ENCODE results near the gene WBP1. TPM values are rescaled to one million over a fixed set of nuclear protein-coding genes. Genes with fewer than 3 reads are reported as not detected.
"Not testable (repeated sequence)": the region's sequence is repeated elsewhere in the genome, so short reads cannot be mapped to it uniquely, and the experiment has no call there.

WBP1 gene
- total and polyA plus RNA-seq, 4 donors = 39.5 to 65.0 (median 56.3) TPM

DNA sequence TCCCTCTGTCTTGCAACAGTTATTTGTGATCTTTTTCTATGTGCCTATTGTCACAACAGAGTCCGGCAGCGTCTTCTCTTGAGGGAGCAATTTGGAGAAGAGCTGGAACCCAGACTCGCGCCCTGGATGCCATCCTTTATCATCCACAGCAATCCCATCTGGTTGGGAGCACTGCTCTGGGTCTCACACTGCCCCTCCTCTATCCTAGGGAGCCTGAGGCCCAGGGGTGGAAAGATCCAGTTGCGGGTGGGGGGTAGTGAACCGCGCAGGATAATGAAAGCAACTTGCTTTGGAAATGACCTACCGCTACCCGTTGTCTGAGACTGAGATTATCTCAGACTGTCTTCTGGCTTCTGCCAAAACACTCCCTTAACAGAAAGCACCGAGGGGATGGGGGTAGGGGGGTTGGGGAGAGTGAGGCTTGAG, 713 bp downstream of the WBP1 start:
- no peak for TF ChIP-seq CTCF (IDR thresholded peaks at IDR 0.05; ENCODE audit: control extremely low read depth, extremely low read depth)
- Histone ChIP-seq H3K4me1 (ENCODE audit: control insufficient read depth in 5 of 5, insufficient read depth in 5 of 5, low read length in 5 of 5) (peaks cover 6 to 33% (median 11%) of the 10 kb centered on the region in 5 donors), H3K4me3 (peak overlapping the region; percentile 50), H3K9ac (ENCODE audit: insufficient read depth in 1 of 2, low read length in 2 of 2) (peak overlapping the region; percentile 54 to 78), H3K9me3 (ENCODE audit: control insufficient read depth in 4 of 4, insufficient read depth in 3 of 4, low read length in 3 of 4) (no peaks in the 10 kb centered on the region), H3K27me3 (ENCODE audit: control insufficient read depth in 3 of 3, insufficient read depth in 3 of 3, low read length in 2 of 3) (no peaks in the 10 kb centered on the region), H3K27ac (ENCODE audit: low read depth in 1 of 2, low read length in 1 of 2) (peak overlapping the region; percentile 55 to 68), H3K36me3 (ENCODE audit: control insufficient read depth in 4 of 4, insufficient read depth in 4 of 4, low read length in 4 of 4) (peaks cover 6 to 15% (median 7%) of the 10 kb centered on the region in 4 donors)
- 2 to 9% methylated on average over 10 of the region's 10 CpGs for WGBS, 2 donors
- ATAC-seq (ENCODE audit: insufficient read depth, low FRiP score) = no peak
- DNase-seq = peak in 1 of 3 donors; percentile 33

GRCh38 chr2:74459503-74460118, 1.4 kb downstream of the WBP1 start:
- H3K4me1 ChIP-seq (ENCODE audit: control insufficient read depth in 5 of 5, insufficient read depth in 5 of 5, low read length in 5 of 5) = peaks cover 10 to 34% (median 15%) of the 10 kb centered on the region in 5 donors
- not testable (repeated sequence) for H3K27ac ChIP-seq (ENCODE audit: low read depth in 1 of 2, low read length in 1 of 2); H3K4me3 ChIP-seq; H3K27me3 ChIP-seq (ENCODE audit: control insufficient read depth in 3 of 3, insufficient read depth in 3 of 3, low read length in 2 of 3); ATAC-seq (ENCODE audit: insufficient read depth, low FRiP score); H3K9me3 ChIP-seq (ENCODE audit: control insufficient read depth in 4 of 4, insufficient read depth in 3 of 4, low read length in 3 of 4); H3K9ac ChIP-seq (ENCODE audit: insufficient read depth in 1 of 2, low read length in 2 of 2); DNase-seq
- WGBS, 2 donors = 78 to 81% methylated on average over 13 of the region's 13 CpGs
- peaks cover 6 to 15% (median 7%) of the 10 kb centered on the region in 4 donors for H3K36me3 ChIP-seq (ENCODE audit: control insufficient read depth in 4 of 4, insufficient read depth in 4 of 4, low read length in 4 of 4)

DNA sequence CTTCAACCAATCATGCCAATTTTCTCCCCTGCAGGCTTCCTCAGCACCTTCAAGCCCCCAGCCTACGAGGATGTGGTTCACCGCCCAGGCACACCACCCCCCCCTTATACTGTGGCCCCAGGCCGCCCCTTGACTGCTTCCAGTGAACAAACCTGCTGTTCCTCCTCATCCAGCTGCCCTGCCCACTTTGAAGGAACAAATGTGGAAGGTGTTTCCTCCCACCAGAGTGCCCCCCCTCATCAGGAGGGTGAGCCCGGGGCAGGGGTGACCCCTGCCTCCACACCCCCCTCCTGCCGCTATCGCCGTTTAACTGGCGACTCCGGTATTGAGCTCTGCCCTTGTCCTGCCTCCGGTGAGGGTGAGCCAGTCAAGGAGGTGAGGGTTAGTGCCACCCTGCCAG, 1.9 kb downstream of the WBP1 start:
- not testable (repeated sequence) for H3K4me3 ChIP-seq; H3K27ac ChIP-seq (ENCODE audit: low read depth in 1 of 2, low read length in 1 of 2); DNase-seq; H3K9ac ChIP-seq (ENCODE audit: insufficient read depth in 1 of 2, low read length in 2 of 2); H3K9me3 ChIP-seq (ENCODE audit: control insufficient read depth in 4 of 4, insufficient read depth in 3 of 4, low read length in 3 of 4); H3K27me3 ChIP-seq (ENCODE audit: control insufficient read depth in 3 of 3, insufficient read depth in 3 of 3, low read length in 2 of 3); ATAC-seq (ENCODE audit: insufficient read depth, low FRiP score)
- WGBS, 2 donors = 84 to 86% methylated on average over 10 of the region's 10 CpGs
- H3K36me3 ChIP-seq (ENCODE audit: control insufficient read depth in 4 of 4, insufficient read depth in 4 of 4, low read length in 4 of 4) = peaks cover 6 to 15% (median 7%) of the 10 kb centered on the region in 4 donors
- H3K4me1 ChIP-seq (ENCODE audit: control insufficient read depth in 5 of 5, insufficient read depth in 5 of 5, low read length in 5 of 5) = peaks cover 10 to 33% (median 15%) of the 10 kb centered on the region in 5 donors

DNA sequence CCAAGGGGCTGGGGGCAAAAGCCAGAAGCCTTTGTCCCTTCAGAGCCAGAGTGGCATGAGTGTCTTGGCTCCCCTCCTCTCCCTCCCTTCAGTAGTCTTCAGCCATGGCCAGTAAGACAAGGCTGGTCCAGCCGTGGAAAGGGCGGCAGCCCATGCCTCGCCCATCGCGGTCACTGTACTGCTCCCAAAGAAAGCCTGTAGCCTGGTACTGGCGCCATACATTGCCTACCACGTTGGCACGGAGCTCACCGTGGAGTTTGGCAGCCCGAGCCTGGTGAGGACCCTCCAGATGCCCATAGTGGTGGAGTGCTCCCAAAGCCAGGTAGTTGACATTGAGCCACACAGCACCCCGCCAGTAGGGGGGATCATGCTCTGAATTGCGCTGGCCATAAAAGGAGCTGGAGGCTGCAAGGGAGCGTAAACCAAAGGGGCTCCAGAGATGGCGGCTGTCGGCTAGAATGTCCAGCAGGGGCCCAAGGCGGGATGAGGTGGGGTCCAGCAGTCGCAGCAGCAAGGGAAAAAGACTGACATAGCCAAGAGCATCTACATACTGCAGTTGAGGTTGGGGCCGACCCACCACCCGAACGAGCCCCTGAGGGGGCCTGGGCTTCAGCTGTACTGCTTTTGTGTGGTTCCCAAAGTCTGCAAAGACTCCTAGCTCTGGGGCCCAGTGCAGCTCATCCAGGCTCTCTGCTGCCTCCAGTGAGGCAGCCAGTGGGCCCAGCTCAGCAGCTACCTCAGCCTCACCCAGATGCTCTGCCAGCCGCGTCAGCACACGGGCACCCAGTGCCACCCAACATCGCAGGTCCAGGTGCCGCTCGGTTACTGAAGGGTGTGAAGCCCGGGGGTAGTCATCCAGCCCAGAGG, 3.2 kb downstream of the WBP1 start:
- TF ChIP-seq CTCF (IDR thresholded peaks at IDR 0.05; ENCODE audit: control extremely low read depth, extremely low read depth) = no peak
- no peak overlapping the region for H3K9ac ChIP-seq (ENCODE audit: insufficient read depth in 1 of 2, low read length in 2 of 2)
- H3K9me3 ChIP-seq (ENCODE audit: control insufficient read depth in 4 of 4, insufficient read depth in 3 of 4, low read length in 3 of 4) = no peaks in the 10 kb centered on the region
- H3K4me1 ChIP-seq (ENCODE audit: control insufficient read depth in 5 of 5, insufficient read depth in 5 of 5, low read length in 5 of 5) = peaks cover 9 to 21% (median 13%) of the 10 kb centered on the region in 5 donors
- WGBS, 2 donors = 93 to 95% methylated on average over 27 of the region's 27 CpGs
- no peak overlapping the region for H3K27ac ChIP-seq (ENCODE audit: low read depth in 1 of 2, low read length in 1 of 2)
- no peak overlapping the region for H3K4me3 ChIP-seq
- ATAC-seq (ENCODE audit: insufficient read depth, low FRiP score) (no peak), DNase-seq (peak in 1 of 3 donors; percentile 14)
- no peaks in the 10 kb centered on the region for H3K27me3 ChIP-seq (ENCODE audit: control insufficient read depth in 3 of 3, insufficient read depth in 3 of 3, low read length in 2 of 3)
- H3K36me3 ChIP-seq (ENCODE audit: control insufficient read depth in 4 of 4, insufficient read depth in 4 of 4, low read length in 4 of 4) = peaks cover 4 to 15% (median 7%) of the 10 kb centered on the region in 4 donors

Measured in lung (tissue), 12 donors.